Measurements from ENCODE around the gene PSIP1.
"Not testable (repeated sequence)": the region's sequence is repeated elsewhere in the genome, so short reads cannot be mapped to it uniquely, and the experiment has no call there.

PSIP1 gene

DNA sequence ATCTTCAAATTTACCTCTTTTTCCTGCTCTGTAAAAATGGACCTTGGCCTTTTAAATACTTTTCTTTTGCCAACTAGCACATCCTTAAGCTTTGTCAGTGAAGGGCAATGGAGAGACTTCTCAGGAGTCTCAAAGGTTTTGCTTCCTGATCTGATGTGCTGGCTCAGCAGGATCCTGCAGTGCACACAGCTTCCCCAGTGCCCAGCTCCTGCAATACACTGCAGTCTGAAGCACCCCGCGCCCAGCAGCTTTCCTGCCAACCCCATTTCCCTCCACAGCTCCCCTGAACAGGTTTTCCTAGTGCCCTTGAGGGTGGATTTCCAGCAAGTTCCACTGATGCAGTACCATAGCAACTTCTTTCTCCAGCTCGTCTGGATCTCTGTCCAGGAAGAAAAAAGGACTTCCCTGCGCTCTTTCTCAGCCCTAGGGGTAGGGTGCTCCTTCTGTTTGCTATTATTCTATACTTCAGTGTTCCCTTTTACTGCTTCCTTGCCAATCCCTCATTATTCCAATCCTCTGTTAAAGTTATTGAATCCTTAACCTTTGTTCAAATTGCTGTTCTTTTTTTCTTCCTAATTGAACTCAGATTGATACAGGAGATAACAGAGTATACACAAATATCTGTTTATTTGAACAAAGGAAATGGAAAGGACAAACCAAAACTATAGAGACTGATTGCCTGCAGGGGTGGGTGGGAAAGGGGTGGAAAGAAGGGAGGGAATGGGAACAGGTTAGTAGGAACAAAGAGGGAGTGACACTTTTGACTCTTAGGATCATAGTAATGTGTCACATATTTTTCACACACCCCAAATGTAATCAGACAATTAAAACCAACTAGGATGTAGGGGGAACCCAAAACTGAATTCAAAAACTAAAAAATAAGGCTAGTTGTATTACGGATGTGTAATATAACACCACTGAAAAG is 79.6 kb downstream of the PSIP1 start:
- DNase-seq, result no peak

DNA sequence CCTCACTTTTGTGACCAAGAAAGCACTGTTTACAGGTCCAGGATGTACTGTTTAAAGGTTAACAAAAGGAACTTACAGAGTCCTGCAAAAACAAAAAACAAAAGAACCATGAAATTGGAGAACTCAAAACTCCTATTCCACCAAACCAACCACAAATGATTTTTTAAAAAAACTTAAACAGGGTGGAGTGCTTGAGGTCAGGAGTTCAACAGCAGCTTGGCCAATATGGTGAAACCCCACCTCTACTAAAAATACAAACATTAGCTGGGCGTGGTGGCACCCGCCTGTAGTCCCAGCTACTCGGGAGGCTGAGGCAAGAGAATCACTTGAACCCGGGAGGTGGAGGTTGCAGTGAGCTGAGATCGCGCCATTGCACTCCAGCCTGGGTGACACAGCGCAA is 83.1 kb downstream of the PSIP1 start:
- DNase-seq, result not testable (repeated sequence)

DNA sequence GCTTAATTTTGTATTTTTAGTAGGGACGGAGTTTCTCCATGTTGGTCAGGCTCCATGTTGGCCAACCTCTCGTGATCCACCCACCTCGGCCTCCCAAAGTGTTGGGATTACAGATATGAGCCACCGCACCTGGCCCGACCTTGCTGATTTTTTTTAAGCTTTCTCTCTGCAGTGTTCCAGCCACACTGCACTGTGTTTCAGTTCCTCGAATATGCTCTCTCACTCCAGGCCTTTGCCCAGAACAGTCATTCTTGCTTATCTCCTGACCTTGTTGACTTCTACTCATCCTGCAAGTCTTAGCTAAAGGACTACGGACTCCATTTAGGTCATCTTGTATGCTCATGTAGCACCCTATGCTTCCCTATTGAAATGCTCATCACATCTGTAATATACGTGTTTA is 84.8 kb downstream of the PSIP1 start:
- no peak for DNase-seq

DNA sequence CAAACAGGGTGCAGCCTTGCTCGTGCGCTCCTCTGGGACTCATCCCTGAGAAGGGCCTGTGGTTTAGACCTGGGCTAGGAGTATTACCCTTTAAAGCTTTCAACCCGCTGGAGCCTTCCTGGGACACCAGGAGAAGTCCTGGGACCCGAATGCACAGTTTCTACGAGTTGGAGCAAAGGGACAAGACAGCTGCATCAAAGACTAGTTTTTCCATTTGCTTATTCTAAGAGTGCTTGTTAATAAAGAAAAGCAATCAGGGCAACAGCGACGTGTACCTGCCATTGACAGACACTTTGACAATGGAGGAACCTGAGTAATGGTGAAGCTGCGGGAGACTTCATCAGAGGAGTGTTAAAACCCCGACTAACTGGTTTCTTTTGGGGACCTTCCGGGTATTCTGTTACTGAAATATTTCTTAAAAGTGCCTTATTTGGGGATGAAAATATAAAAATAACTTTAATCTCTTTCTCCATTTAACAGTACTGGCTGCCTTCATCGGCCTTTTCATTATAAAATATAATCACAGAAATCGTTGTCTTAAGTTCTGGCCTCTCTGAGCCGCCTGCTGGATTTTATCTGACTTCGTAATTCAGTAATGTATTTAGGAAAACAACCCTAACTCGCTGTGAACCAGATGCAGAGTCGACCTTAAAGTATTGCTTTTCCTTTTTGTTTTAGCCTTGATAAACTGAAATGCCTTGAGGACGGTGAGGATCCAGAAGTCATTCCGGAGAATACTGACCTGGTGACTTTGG is 87.4 kb downstream of the PSIP1 start:
- DNase-seq, result no peak

DNA sequence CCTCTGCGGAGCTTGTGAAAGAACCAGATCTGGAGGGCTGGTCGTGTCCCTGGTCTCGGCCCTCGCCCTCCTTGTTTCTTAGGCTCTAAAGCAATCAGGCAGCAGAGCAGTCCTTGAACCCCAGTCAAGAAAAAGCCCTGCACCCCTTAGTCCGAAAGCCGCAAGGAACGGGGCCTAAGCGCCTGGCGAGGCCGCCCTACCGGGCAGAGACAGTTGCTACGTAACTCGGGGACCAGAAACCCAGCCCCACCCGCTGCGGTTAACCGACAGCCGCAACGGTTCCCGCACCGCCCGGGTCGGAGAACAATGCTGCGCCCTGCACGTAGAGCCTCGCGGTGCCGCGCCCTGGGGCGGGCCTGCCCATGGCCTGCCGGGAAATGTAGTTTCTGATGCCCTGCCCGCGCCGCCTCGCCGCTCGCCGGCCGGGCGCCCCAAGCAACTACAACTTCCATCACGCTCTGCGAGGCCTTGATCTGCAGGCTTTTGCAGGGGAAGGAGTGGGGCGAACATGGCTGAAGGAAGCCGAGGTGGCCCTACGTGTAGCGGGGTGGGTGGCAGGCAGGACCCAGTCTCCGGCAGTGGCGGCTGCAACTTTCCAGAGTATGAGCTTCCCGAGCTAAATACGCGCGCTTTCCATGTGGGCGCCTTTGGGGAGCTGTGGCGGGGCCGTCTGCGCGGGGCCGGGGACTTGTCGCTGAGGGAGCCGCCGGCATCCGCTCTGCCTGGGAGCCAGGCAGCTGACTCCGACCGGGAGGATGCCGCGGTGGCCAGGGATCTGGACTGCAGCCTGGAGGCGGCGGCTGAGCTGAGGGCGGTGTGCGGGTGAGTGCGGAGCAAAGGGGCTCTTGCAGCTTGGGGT is 88.2 kb downstream of the PSIP1 start, which contains the start of gene SNAPC3:
Gene SNAPC3, plus strand, starts transcription at position 505 of the 859 bp plus-strand sequence. Its CDS starts 4 bp downstream, at position 509.
- peak; percentile 88 for DNase-seq

DNA sequence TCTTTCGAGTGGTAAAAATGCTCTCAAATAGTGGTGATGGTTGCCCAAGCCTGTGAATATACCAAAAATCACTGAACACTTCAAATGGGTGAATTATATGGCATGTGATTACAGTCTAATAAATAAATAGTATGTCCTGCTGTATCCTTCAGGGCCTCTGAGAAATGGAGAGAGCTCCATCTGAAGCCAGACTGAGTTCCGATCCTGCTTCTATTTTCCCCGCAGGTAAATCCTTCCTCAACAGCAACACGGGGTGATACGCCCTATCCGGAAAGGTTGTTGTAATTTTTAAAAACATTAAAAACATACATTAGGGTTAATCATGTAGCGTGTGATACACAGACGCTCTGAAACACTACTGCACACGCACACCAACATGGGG is 88.8 kb downstream of the PSIP1 start:
- DNase-seq, result no peak

DNA sequence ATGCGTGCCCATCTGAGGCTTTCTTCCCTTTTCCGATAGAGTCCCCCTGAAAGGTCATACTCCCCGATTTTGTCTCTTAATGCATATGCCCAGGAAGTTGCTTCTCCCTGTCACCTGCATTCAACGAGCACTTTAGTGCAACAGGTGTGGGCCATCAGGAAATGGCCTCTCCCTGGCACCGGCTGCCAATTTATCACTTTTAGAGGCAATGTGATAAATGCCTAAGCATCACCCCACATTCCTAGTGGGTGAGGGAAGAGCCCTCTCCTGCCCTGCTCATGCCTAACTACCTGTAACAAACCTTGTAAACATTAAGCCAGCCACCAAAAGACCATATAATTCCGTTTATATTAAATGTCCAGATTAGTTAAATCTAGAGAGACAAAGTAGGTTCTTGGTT is 89.2 kb downstream of the PSIP1 start:
- DNase-seq, result no peak

DNA sequence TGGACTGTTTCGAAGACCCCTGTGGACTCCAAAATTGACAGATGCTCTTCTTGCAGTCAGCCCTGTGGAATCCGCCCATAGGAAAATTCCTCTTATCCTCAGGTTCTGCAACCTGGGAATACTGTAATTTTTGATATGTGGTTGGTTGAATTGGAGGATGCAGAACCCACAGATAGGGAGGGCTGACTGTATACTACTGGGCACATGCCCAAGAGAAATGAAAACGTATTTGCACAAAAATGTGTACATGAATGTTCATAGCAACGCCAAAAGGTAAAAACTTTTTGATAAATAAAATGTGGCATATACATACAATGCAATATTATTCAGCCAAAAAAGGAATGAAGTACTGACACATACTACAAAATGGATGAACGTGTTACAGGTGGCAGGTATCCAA is 90.0 kb downstream of the PSIP1 start:
- DNase-seq, result no peak

DNA sequence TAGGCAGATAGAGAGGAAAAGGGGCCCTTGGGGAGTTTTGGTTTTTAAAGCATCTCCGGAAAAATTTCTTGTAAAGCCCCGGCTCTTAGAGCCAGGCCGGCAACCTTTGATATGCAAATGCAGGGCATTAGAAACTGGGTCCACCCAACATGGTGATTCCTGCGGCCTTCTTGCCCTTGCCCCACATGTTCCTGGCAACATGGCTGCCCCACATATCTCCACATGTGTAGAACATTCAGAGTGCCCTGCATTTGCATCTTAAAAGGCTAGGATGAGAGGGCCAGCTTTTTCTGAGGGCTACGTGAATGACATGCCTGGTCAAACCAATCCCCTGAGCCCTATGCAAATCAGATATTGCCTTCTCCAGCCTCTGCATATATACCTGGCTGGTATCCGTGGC is 93.1 kb downstream of the PSIP1 start:
- no peak for DNase-seq

DNA sequence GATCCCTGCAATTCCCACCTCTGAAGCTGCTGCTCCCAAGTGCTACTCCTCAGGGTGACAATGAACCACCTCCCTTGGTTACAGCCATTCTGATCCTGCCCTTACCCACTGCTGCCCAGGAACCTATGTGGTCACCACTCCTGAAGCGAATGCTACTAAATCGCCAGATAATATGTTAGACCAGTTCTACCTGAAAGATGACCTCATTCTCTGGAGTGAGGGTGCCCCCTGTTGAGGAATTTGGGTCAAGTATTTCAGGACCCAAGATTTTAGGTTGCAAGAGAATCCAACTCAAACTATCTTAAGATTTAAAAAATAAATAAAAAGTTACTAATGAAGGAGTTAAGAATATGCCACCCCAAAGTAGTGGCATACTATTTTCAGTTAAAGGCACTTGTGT is 93.9 kb downstream of the PSIP1 start:
- DNase-seq, result no peak
